Mucosa of gallbladder (tissue), 1 donor: Measurements from ENCODE around the gene OR6C3. TPM values are rescaled to one million over a fixed set of nuclear protein-coding genes. Genes with fewer than 3 reads are reported as not detected.
"Not testable (repeated sequence)": the region's sequence is repeated elsewhere in the genome, so short reads cannot be mapped to it uniquely, and the experiment has no call there.

Experiments
- DNase-seq: peaks from one replicate; pipeline ENCODE4 v3.0.0-alpha.2; 2020; ENCODE audit warnings: low spot score
- total RNA-seq: library from RNA; stranded (reverse); gene quantifications from one replicate; pipeline ENCODE4 v1.2.1, GENCODE V29; 2021
- donor health status: DM: no; HTN: no; CAD: no.

OR6C3 gene
- not detected for total RNA-seq

DNA sequence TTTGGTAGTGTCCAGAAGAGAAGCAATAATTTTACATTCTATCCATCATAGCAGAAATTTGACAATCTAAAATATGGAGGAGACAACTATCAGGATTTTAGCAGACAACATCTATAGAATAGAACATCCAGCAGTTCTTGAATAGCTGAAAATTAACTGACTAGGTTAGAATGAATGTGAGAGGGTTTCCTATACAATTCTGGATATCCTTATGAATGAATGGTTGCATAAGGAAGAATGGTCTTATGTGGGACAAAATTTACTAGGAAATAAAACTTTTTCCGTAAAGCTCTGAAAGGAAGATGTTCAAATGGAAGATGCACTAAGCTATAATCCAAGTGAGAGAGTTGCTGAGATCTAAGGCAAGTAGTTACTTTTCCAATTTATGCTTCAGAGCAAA, at the start of gene OR6C3:
Gene OR6C3, plus strand, starts transcription at position 301 of the 400 bp plus-strand sequence. CDS start 955 bp downstream, outside the sequence.
- no peak for DNase-seq

DNA sequence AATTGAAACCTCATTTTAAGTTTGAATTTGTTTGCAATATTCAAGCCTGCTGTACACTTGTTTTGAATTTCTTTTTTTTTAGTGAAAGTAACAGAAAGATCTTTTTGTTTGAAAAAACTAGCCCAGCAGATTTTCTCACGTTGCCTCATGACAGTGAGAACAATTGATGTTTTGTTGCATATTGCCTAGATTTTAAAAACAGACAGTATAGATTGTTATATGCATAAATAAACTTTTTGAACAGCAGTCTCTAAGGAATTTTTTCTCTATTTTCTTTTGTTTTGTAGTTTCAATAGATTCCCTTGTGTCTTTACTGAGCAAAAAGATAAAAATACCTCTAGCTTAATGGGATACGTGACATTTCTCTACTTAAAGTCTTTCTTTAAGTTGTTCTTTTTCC, 49.6 kb upstream of the OR6C3 start:
- DNase-seq, result no peak

DNA sequence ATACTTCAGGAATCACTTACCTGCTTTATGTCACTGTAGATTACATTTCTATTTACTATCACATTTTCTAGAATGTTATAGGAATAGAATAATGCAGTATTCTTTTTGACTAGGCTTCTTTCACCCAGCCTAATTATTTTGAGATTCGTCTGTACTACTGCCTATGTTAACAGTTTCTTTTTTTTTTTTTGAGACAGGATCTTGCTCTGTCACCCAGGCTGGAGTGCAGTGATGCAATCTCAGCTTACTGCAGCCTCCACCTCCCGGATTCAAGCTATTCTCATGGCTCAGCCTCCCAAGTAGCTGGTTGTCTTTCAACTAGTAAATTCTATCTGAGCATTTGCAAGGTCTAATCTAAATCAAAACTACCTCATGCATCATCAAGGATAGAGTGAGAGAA, 40.5 kb upstream of the OR6C3 start:
- DNase-seq, result no peak

DNA sequence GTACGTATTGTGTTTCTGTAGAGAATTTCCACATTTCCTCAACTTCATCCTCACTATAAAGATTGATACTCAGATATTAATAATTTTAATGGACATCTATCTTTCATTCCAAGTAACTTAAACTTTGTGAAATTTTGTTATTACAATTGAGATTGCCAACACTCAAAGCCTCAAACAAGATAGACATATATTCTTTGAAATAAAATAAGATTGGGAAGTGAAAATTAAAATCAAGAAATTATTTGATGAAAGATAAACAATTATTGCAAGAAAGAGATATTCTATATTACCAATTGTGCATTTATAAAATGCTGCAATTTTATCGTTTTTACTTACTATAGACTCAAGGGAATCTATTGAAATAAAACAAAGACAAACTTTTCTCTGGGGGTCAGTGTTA, 34.1 kb upstream of the OR6C3 start, which contains the start of gene OR6C6:
Gene OR6C6, minus strand, starts transcription at position 101 of the 400 bp plus-strand sequence. CDS start 1,337 bp downstream, outside the sequence.
- no peak for DNase-seq

DNA sequence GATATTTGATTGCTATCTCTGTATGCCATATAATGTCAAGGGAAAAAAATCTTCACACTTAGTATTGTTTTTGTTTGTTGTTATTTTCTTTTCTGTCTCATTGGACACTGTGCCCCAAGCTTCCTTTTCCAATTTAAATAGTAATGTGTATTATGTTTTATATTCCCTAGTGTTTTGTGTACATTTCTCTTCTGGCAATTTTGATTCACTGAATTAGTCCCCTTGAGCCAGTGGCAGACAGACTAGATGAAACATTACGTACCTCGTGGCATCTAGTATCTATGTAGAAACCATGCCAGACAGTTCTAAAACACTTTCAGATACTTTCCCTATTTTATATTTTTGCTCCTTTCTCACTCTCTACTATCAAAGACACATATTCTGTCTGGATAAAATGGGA, 16.5 kb upstream of the OR6C3 start, which contains the start of gene OR6C1:
Gene OR6C1, plus strand, starts transcription at position 301 of the 400 bp plus-strand sequence. CDS start 6,257 bp downstream, outside the sequence.
- no peak for DNase-seq

DNA sequence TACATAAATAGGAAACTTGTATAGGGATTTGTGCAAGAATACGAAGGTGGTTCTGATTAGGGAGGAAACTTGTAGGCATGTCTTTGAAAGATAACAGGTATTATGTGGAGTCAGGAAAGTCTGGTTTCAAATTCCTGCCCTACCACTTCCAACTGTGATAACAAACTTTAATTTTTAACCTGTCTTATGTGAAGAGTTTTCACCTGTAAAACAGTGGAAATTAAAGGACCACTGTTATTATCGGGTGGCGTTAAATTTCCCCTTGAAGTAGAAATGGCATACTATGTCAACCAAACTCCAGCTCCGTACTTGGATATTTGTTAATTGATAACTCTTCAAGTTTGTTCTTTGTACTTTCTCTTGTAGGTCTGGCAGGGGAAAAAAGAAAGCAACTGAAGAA, 10.3 kb upstream of the OR6C3 start:
- DNase-seq, result no peak

DNA sequence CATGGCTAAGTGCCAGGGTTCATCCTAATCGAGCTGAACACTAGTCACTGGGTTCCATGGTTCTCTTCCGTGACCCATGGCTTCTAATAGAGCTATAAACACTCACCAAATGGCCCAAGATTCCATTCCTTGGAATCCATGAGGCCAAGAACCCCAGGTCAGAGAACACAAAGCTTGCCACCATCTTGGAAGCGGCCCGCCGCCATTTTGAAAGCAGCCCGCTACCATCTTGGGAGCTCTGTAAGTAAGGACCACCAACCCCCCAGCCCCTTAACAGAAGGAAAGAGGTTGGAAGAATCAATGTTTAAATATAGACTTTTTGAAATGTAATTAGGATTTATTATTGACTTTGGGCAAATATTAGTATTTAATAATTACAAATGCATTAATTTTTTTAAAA, 4.7 kb upstream of the OR6C3 start:
- not testable (repeated sequence) for DNase-seq

DNA sequence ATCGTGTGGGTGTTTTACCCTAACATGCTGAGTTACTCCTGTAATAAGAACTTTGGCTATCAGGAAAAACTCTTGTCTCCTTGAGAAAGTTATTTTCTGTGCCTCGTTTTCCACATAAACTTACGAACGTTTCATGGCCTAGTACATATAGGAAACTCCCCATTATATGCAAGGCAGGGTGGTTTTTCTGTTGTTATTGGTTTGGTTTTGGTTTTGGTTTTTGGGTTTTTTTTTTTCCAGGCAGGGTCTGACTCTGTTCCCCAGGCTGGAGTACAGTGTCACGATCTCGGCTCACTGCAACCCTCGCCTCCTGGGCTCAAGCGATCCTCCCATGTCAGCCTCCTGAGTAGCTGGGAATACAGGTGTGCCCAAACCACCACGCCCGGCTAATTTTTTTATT, 5.5 kb downstream of the OR6C3 start:
- DNase-seq, result no peak

DNA sequence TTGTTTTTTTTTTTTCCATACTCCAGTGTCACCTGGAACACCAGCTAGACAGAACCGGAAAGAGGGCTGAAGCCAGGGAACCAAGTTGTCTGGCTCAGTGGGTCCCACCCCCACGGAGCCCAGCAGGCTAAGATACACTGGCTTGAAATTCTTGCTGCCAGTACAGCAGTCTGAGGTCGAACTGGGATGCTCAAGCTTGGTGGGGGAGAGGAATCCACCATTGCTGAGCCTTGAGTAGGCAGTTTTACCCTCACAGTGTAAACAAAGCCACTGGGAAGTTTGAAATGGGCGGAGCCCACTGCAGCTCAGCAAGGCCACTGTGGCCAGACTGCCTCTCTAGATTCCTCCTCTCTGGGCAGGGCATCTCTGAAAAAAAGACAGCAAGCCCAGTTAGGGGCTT, 24.8 kb downstream of the OR6C3 start:
- not testable (repeated sequence) for DNase-seq

DNA sequence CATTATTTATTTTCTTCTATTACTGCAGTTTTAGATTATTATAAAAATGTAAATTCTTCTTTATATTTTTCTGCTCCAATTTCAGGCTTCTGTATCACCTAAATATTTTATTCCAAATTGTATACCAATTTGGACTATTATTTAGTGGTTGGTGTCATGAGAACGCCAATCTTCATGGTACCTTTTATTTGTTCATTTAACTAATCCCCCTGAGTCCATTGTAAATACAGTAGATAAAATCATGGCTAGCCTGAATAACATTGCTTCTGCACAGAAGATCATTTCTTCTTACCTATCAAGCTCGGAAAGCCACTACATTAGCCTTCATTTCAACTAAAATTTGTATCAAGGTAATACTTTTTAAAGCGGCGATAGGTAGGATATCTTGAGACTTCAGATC, 32.1 kb downstream of the OR6C3 start, which contains the start of gene OR6C75:
Gene OR6C75, plus strand, starts transcription at position 301 of the 400 bp plus-strand sequence. CDS start 2,136 bp downstream, outside the sequence.
- no peak for DNase-seq

DNA sequence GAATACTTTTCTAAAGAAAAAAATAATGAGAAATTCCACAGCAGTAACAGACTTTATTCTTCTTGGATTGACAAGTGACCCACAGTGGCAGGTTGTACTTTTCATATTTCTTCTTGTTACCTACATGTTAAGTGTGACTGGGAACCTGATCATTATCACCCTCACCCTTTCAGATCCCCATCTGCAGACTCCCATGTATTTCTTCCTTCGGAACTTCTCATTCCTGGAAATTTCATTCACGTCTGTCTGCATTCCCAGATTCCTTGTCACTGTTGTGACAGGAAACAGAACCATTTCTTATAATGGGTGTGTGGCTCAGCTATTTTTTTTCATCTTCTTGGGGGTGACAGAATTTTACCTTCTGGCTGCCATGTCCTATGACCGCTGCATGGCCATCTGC, 34.5 kb downstream of the OR6C3 start:
- DNase-seq, result no peak

DNA sequence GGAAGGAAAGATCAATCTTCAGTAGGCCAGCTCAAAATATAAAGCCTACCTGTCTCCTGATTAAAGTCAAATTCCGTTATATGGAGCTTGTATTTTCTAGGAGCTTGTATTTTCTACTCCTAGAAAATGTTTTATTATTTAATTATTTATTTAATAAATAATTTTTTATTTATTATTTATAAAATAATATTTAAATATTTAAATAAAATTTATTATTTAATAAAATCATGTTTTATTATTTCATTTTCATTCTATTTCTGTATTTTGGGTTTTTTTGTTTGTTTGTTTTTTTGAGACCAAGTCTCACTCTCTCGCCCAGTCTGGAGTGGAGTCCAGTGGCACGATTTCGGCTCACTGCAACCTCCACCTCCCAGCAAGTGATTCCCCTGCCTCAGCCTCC, 42.0 kb downstream of the OR6C3 start:
- DNase-seq, result no peak

Other genes starting within 250 kb of the OR6C3 start
- gene OR9K2, start 204.3 kb upstream of the OR6C3 start, total RNA-seq, result not detected
- not detected for gene OR10A7, start 109.7 kb upstream of the OR6C3 start, total RNA-seq
- gene OR6C74, start 86.1 kb upstream of the OR6C3 start, total RNA-seq, result not detected
- gene OR6C6, start 34.2 kb upstream of the OR6C3 start, total RNA-seq, result not detected
- not detected for gene OR6C1, start 16.4 kb upstream of the OR6C3 start, total RNA-seq
- not detected for gene OR6C75, start 32.2 kb downstream of the OR6C3 start, total RNA-seq
- gene OR6C65, start 69.8 kb downstream of the OR6C3 start, total RNA-seq, result not detected
- gene OR6C76, start 95.5 kb downstream of the OR6C3 start, total RNA-seq, result not detected
- gene OR6C2, start 113.3 kb downstream of the OR6C3 start, total RNA-seq, result not detected
- gene OR6C70, start 139.4 kb downstream of the OR6C3 start, total RNA-seq, result not detected
- not detected for gene OR6C68, start 161.6 kb downstream of the OR6C3 start, total RNA-seq
- gene OR6C4, start 218.9 kb downstream of the OR6C3 start, total RNA-seq, result not detected
- not detected for gene OR2AP1, start 241.7 kb downstream of the OR6C3 start, total RNA-seq